ENCODE data around the gene BOLA2B.

The BOLA2B gene

GRCh38 chr16:30166202-30166902 is 27.1 kb downstream of the BOLA2B start:
- no peak for TF ChIP-seq CTCF (IDR thresholded peaks at IDR 0.05; ENCODE audit: low read depth, low read length, missing control alignments)
- peak; percentile 80 for DNase-seq (ENCODE audit: low read depth)
- H3K4me3 ChIP-seq (ENCODE audit: low read depth, low read length): no peak overlapping the region

- DNase-seq (ENCODE audit: low read depth): no peak
Observed at GRCh38 chr16:30163538-30163937, 29.9 kb downstream of the BOLA2B start.

GRCh38 chr16:30157214-30157613 is 36.3 kb downstream of the BOLA2B start:
- H3K4me3 ChIP-seq (ENCODE audit: low read depth, low read length): no peak overlapping the region
- DNase-seq (ENCODE audit: low read depth): no peak
- TF ChIP-seq CTCF (IDR thresholded peaks at IDR 0.05; ENCODE audit: low read depth, low read length, missing control alignments): no peak

More at GRCh38 chr16:30163538-30163937, 29.9 kb downstream of the BOLA2B start:
- H3K4me3 ChIP-seq (ENCODE audit: low read depth, low read length): no peak overlapping the region
- no peak for TF ChIP-seq CTCF (IDR thresholded peaks at IDR 0.05; ENCODE audit: low read depth, low read length, missing control alignments)

- H3K4me3 ChIP-seq (ENCODE audit: low read depth, low read length): no peak overlapping the region
- no peak for DNase-seq (ENCODE audit: low read depth)
- no peak for TF ChIP-seq CTCF (IDR thresholded peaks at IDR 0.05; ENCODE audit: low read depth, low read length, missing control alignments)
Observed at GRCh38 chr16:30155188-30155587, 38.3 kb downstream of the BOLA2B start.

- no peak for TF ChIP-seq CTCF (IDR thresholded peaks at IDR 0.05; ENCODE audit: low read depth, low read length, missing control alignments)
- DNase-seq (ENCODE audit: low read depth): no peak
- no peak overlapping the region for H3K4me3 ChIP-seq (ENCODE audit: low read depth, low read length)
Observed at GRCh38 chr16:30152517-30152916, 40.9 kb downstream of the BOLA2B start.

GRCh38 chr16:30151091-30151490 is 42.4 kb downstream of the BOLA2B start:
- TF ChIP-seq CTCF (IDR thresholded peaks at IDR 0.05; ENCODE audit: low read depth, low read length, missing control alignments): no peak
- DNase-seq (ENCODE audit: low read depth): no peak
- no peak overlapping the region for H3K4me3 ChIP-seq (ENCODE audit: low read depth, low read length)
